Measurements from ENCODE around the gene MOK. TPM values are rescaled to one million over a fixed set of nuclear protein-coding genes. Genes with fewer than 3 reads are reported as not detected.
A peak's percentile ranks its signal among the peaks of the same experiment; 100 is the strongest.

MOK gene
- total RNA-seq, 1 experiment from 2014 or later = 2.8 TPM

- no peak for TF ChIP-seq CTCF (conservative IDR thresholded peaks at IDR 0.05)
- Histone ChIP-seq H4K20me1 (ENCODE audit: control insufficient read depth, insufficient read depth, insufficient read length) (no peaks in the 10 kb centered on the region), H2BK20ac (ENCODE audit: low read depth, low read length, poor library complexity, severe bottlenecking) (no peak overlapping the region), H3K27me3 (ENCODE audit: insufficient read depth, low read length) (no peaks in the 10 kb centered on the region), H3K14ac (ENCODE audit: insufficient read depth, low read length) (no peak overlapping the region), H3K9me3 (ENCODE audit: control insufficient read depth, low read depth, low read length) (no peaks in the 10 kb centered on the region), H3K79me2 (ENCODE audit: insufficient read depth, low read length) (no peaks in the 10 kb centered on the region), H2AFZ (ENCODE audit: low read length) (no peak overlapping the region), H2BK120ac (ENCODE audit: low read depth, low read length, poor library complexity, severe bottlenecking) (no peak overlapping the region), H3K9ac (ENCODE audit: extremely low read depth, insufficient read length, low read length) (no peak overlapping the region), H3K4me2 (ENCODE audit: insufficient read depth, insufficient read length, low read length) (no peak overlapping the region), H3K18ac (ENCODE audit: insufficient read length, low read depth, low read length) (no peak overlapping the region), H3K4ac (ENCODE audit: low read depth, low read length) (no peak overlapping the region), H4K91ac (ENCODE audit: insufficient read length, low read depth, low read length) (no peak overlapping the region), H3K23ac (ENCODE audit: insufficient read length, low read depth, low read length) (no peak overlapping the region), H2BK5ac (ENCODE audit: insufficient read length, low read length) (no peak overlapping the region), H3K79me1 (ENCODE audit: insufficient read depth, low read depth, low read length, poor library complexity, severe bottlenecking) (no peaks in the 10 kb centered on the region), H4K5ac (ENCODE audit: insufficient read length, low read depth, low read length) (no peak overlapping the region), H2BK15ac (ENCODE audit: low read depth, low read length) (no peak overlapping the region), H3T11ph (ENCODE audit: low read length) (no peak overlapping the region), H3K23me2 (ENCODE audit: insufficient read length, low read depth, low read length, poor library complexity, severe bottlenecking) (no peaks in the 10 kb centered on the region), H2AK5ac (ENCODE audit: insufficient read length, low read length) (no peak overlapping the region), H3K4me1 (ENCODE audit: insufficient read depth, low read length) (no peaks in the 10 kb centered on the region), H3K56ac (ENCODE audit: insufficient read length, low read depth, low read length) (no peak overlapping the region), H4K8ac (replicated peaks; ENCODE audit: insufficient read length, low read depth, low read length) (no peak overlapping the region), H2BK12ac (ENCODE audit: insufficient read length, low read depth, low read length) (no peak overlapping the region), H3K27ac (ENCODE audit: insufficient read length, low read depth, low read length) (no peak overlapping the region)
- Mint-ChIP-seq H3K27me3 (ENCODE audit: low read depth) (no peaks in the 10 kb centered on the region), H3K9me3 (no peaks in the 10 kb centered on the region), H3K36me3 (ENCODE audit: insufficient read depth in 1 of 3, low read depth in 3 of 3) (peaks cover 11 to 48% (median 41%) of the 10 kb centered on the region in 3 experiments; a peak in 6 of 7 replicates), H3K27ac (peak overlapping the region in 2 of 3 experiments; percentile 61 to 92; a peak in 3 of 7 replicates), H3K4me1 (peaks cover 0 to 5% of the 10 kb centered on the region in 2 experiments; a peak in 1 of 4 replicates), H3K4me3 (no peak overlapping the region)
- no peak for DNase-seq
- no CpG with 5 or more reads among the region's 5 CpGs for WGBS (ENCODE audit: extremely low coverage, insufficient read length, low lambda C conversion rate)
Measured at GRCh38 chr14:102342238-102342637, 37.3 kb upstream of the MOK start.

Measured in H9 (cell line).